ENCODE data around the gene STOML1. TPM values are rescaled to one million over a fixed set of nuclear protein-coding genes. Genes with fewer than 3 reads are reported as not detected.

Gene STOML1
- total RNA-seq, 5 donors from 2014 or later (not counting 1 experiment from before 2014, with no cell fraction given): 5.1 to 13.4 (median 12.0) TPM

DNA sequence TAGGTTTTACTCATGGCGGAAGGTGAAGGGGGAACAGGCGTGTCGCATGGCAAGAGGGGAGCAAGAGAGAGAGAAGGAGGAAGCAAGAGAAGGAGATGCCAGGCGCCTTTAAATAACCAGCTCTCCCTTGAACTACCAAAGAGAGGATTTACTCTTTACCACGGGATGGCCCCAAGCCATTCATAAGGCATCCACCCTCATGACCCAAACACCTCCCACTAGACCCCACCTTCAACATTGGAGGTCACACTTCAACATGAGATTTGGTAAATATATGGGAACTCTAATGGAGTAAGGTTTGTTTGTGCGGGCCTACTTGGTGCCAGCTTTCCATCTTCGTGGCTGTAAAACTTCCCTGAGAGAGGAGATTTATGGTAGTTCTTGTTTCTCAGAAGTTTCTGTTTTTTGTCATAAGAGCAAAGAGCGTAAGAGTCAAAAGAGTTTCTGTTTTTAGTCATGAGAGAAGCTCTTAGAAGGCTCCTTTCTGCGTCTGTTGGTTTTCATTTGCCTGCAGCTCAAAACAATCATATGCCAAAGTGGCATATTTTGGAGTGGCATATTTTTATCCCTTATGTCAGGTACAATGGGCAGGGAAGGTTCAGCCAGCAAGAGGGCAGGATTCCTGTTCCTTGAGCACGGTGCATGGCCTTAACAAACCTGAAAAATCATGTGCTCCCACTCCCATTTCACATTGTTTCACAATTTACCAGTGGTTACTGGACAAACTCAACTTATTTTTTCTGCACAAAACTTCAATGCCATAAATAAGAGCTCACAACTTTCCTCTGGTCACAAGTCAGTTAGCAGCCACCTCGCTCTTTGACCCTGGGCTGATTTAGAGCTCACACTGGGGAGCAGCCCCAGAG, 14.9 kb upstream of the STOML1 start:
- H3K36me3 Mint-ChIP-seq: peaks cover 45% of the 10 kb centered on the region
- ATAC-seq (replicated peaks in 1 of 4) (peak in 1 of 4 experiments; percentile 39), DNase-seq (no peak)
- Histone ChIP-seq H3K9me3 (no peaks in the 10 kb centered on the region), H3K27me3 (replicated peaks in 1 of 2; ENCODE audit: control insufficient read depth in 2 of 2, extremely low read depth in 1 of 2, insufficient read depth in 2 of 2, low read length in 1 of 2) (no peaks in the 10 kb centered on the region), H3K4me1 (ENCODE audit: control insufficient read depth in 1 of 2, extremely low read depth in 1 of 2, insufficient read depth in 2 of 2, low read length in 2 of 2) (peaks cover 19 to 45% of the 10 kb centered on the region in 2 experiments), H3K27ac (ENCODE audit: low read length) (peak overlapping the region; percentile 14), H3K36me3 (ENCODE audit: control insufficient read depth in 2 of 2, extremely low read depth in 1 of 2, insufficient read depth in 1 of 2, low read length in 1 of 2) (peaks cover 3 to 43% of the 10 kb centered on the region in 2 donors), H3K4me3 (ENCODE audit: control insufficient read depth in 1 of 2, extremely low read depth in 1 of 2, low read length in 1 of 2) (peak overlapping the region in 1 of 2 donors; percentile 18)
- H3K4me1 Mint-ChIP-seq: peaks cover 65 to 67% (median 67%) of the 10 kb centered on the region in 3 donors
- H3K27ac Mint-ChIP-seq: peak overlapping the region; percentile 91 to 96
- ChIA-PET POLR2A (interaction anchor here (0.6 to 0.9 kb wide), 3 partner anchors 13 to 1856 kb away, joined by 4 to 14 read pairs (median 4); partner anchors contain the start of gene PML (in 2 of the 2)), CTCF (interaction anchor here in 1 of 2 donors (1.2 kb wide), 1 partner anchor 34 kb away, joined by 7 read pairs; no protein-coding TSS in a partner anchor)
- no peaks in the 10 kb centered on the region for H3K27me3 Mint-ChIP-seq
- 39% methylated on average over 5 of the region's 11 CpGs for WGBS (ENCODE audit: insufficient coverage)
- H3K4me3 Mint-ChIP-seq: peak overlapping the region; percentile 61 to 68 (median 66)
- peaks cover 0 to 4% (median 4%) of the 10 kb centered on the region in 3 donors for H3K9me3 Mint-ChIP-seq

DNA sequence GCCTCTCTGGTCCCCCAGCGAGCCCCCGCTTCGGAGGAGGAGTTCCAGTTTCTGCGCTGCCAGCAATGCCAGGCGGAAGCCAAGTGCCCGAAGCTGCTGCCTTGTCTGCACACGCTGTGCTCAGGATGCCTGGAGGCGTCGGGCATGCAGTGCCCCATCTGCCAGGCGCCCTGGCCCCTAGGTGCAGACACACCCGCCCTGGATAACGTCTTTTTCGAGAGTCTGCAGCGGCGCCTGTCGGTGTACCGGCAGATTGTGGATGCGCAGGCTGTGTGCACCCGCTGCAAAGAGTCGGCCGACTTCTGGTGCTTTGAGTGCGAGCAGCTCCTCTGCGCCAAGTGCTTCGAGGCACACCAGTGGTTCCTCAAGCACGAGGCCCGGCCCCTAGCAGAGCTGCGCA, 5.9 kb upstream of the STOML1 start:
- Mint-ChIP-seq H3K4me3 (peak overlapping the region in 1 of 3 donors; percentile 28), H3K27me3 (no peaks in the 10 kb centered on the region), H3K9me3 (no peaks in the 10 kb centered on the region), H3K4me1 (peaks cover 59 to 77% (median 71%) of the 10 kb centered on the region in 3 donors), H3K27ac (peak overlapping the region in 1 of 2 donors; percentile 93), H3K36me3 (peaks cover 18% of the 10 kb centered on the region)
- WGBS (ENCODE audit: insufficient coverage): 99% methylated on average over 26 of the region's 27 CpGs
- CTCF ChIA-PET: no interaction called here
- DNase-seq (no peak), ATAC-seq (replicated peaks in 1 of 4) (no peak)
- Histone ChIP-seq H3K27ac (ENCODE audit: low read length) (no peak overlapping the region), H3K9me3 (no peaks in the 10 kb centered on the region), H3K4me3 (ENCODE audit: control insufficient read depth in 1 of 2, extremely low read depth in 1 of 2, low read length in 1 of 2) (peak overlapping the region in 1 of 2 donors; percentile 23), H3K36me3 (ENCODE audit: control insufficient read depth in 2 of 2, extremely low read depth in 1 of 2, insufficient read depth in 1 of 2, low read length in 1 of 2) (peaks cover 3 to 37% of the 10 kb centered on the region in 2 donors), H3K27me3 (replicated peaks in 1 of 2; ENCODE audit: control insufficient read depth in 2 of 2, extremely low read depth in 1 of 2, insufficient read depth in 2 of 2, low read length in 1 of 2) (no peaks in the 10 kb centered on the region), H3K4me1 (ENCODE audit: control insufficient read depth in 1 of 2, extremely low read depth in 1 of 2, insufficient read depth in 2 of 2, low read length in 2 of 2) (peaks cover 28 to 52% of the 10 kb centered on the region in 2 experiments)
- POLR2A ChIA-PET: no interaction called here

GRCh38 chr15:73996939-73997338, 4.8 kb upstream of the STOML1 start:
- Histone ChIP-seq H3K4me1 (ENCODE audit: control insufficient read depth in 1 of 2, extremely low read depth in 1 of 2, insufficient read depth in 2 of 2, low read length in 2 of 2) (peaks cover 33 to 59% of the 10 kb centered on the region in 2 experiments), H3K27ac (ENCODE audit: low read length) (peak overlapping the region; percentile 88), H3K27me3 (replicated peaks in 1 of 2; ENCODE audit: control insufficient read depth in 2 of 2, extremely low read depth in 1 of 2, insufficient read depth in 2 of 2, low read length in 1 of 2) (no peaks in the 10 kb centered on the region), H3K9me3 (no peaks in the 10 kb centered on the region), H3K4me3 (ENCODE audit: control insufficient read depth in 1 of 2, extremely low read depth in 1 of 2, low read length in 1 of 2) (peak overlapping the region; percentile 20 to 47), H3K36me3 (ENCODE audit: control insufficient read depth in 2 of 2, extremely low read depth in 1 of 2, insufficient read depth in 1 of 2, low read length in 1 of 2) (peaks cover 3 to 30% of the 10 kb centered on the region in 2 donors)
- WGBS (ENCODE audit: insufficient coverage): 0% methylated on average over 1 of the region's 5 CpGs
- Mint-ChIP-seq H3K27me3 (no peaks in the 10 kb centered on the region), H3K4me1 (peaks cover 67 to 81% (median 77%) of the 10 kb centered on the region in 3 donors), H3K36me3 (peaks cover 18% of the 10 kb centered on the region), H3K27ac (peak overlapping the region; percentile 93 to 98), H3K4me3 (peak overlapping the region; percentile 91 to 99 (median 94)), H3K9me3 (no peaks in the 10 kb centered on the region)
- DNase-seq (peak in 3 of 35 experiments; percentile 35 to 56 (median 35)), ATAC-seq (replicated peaks in 1 of 4) (no peak)
- POLR2A ChIA-PET: no interaction called here
- CTCF ChIA-PET: interaction anchor here in 1 of 2 donors (0.8 to 1.1 kb wide), 2 partner anchors 14 to 24 kb away, joined by 3 to 7 read pairs; no protein-coding TSS in a partner anchor

DNA sequence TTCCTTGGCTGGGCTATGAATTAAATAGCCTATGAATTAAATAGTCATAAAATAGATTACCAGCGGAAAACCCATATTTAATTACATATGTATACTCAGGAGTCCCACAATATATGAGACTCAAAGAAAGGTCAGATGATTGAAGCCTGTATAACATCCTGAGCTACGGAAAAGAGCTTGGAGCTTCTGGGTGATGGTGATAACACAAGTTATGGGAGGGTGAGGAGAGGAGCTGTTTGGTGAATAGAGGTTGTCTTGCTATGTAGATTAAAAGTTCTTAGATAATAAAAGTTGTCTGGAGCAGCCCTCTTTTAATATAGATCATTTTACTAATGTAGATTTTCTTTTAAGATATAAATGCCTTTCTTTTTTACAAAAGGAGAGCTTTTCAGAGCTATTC, 4.2 kb upstream of the STOML1 start:
- WGBS (ENCODE audit: insufficient coverage): no CpG with 5 or more reads among the region's 2 CpGs
- H3K9me3 Mint-ChIP-seq: no peaks in the 10 kb centered on the region
- Histone ChIP-seq H3K36me3 (ENCODE audit: control insufficient read depth in 2 of 2, extremely low read depth in 1 of 2, insufficient read depth in 1 of 2, low read length in 1 of 2) (peaks cover 0 to 25% of the 10 kb centered on the region in 2 donors), H3K27me3 (replicated peaks in 1 of 2; ENCODE audit: control insufficient read depth in 2 of 2, extremely low read depth in 1 of 2, insufficient read depth in 2 of 2, low read length in 1 of 2) (no peaks in the 10 kb centered on the region), H3K27ac (ENCODE audit: low read length) (peak overlapping the region; percentile 88), H3K9me3 (no peaks in the 10 kb centered on the region), H3K4me1 (ENCODE audit: control insufficient read depth in 1 of 2, extremely low read depth in 1 of 2, insufficient read depth in 2 of 2, low read length in 2 of 2) (peaks cover 35 to 63% of the 10 kb centered on the region in 2 experiments), H3K4me3 (ENCODE audit: control insufficient read depth in 1 of 2, extremely low read depth in 1 of 2, low read length in 1 of 2) (peak overlapping the region; percentile 32 to 83)
- ATAC-seq (replicated peaks in 1 of 4) (no peak), DNase-seq (no peak)
- CTCF ChIA-PET: interaction anchor here in 1 of 2 donors (0.8 to 1.1 kb wide), 2 partner anchors 14 to 23 kb away, joined by 3 to 7 read pairs; no protein-coding TSS in a partner anchor
- no peaks in the 10 kb centered on the region for H3K27me3 Mint-ChIP-seq
- H3K4me1 Mint-ChIP-seq: peaks cover 69 to 79% (median 78%) of the 10 kb centered on the region in 3 donors
- POLR2A ChIA-PET: no interaction called here
- H3K27ac Mint-ChIP-seq: peak overlapping the region; percentile 93 to 98
- peaks cover 18% of the 10 kb centered on the region for H3K36me3 Mint-ChIP-seq
- H3K4me3 Mint-ChIP-seq: peak overlapping the region; percentile 91 to 99 (median 94)

DNA sequence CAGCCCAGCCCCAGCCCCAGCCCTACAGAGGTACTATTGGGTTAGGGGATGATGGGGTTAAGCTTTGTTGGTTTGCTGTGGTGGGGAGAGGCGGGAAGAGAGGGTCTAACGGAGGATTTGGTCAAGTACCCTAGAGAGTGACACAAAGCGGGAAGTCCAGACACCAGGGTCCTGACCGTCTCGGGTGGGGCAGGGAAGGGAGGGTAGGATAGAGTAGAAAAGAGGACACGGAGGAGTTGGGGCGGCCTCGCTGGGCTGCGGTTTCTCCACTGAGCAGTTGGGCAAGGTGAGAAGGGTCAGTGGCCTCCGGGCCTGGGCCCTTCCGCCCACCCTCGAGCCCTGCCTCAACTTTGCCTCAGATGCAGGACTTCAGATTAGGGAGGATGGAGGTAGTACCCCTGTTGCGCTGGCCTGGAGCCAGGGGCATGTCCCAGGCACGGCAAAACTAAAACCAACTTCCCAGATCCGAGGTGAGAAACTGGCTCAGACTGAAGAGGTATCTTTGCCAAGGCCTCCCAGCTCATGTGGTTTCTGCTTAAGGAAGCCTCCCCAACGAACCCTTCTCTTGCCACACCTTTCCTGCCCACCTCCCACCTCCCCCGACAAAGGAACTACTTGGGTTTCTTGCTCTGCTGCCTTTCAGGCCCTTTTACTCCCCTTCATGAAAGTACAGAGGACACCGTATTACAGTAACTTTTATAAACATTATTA, 3.0 kb upstream of the STOML1 start:
- peak overlapping the region; percentile 88 for H3K27ac ChIP-seq (ENCODE audit: low read length)
- H3K4me3 Mint-ChIP-seq: peak overlapping the region; percentile 91 to 99 (median 94)
- ATAC-seq (replicated peaks in 1 of 4) (peak in 1 of 4 experiments; percentile 4), DNase-seq (peak in 2 of 35 experiments; percentile 30 to 62)
- ChIA-PET POLR2A (interaction anchor here (0.6 to 1.4 kb wide), 3 partner anchors 12 to 20 kb away, joined by 3 to 4 read pairs (median 4); no protein-coding TSS in a partner anchor), CTCF (interaction anchor here (0.6 to 2.2 kb wide), 9 partner anchors 10 to 54 kb away, joined by 3 to 19 read pairs (median 5); no protein-coding TSS in a partner anchor)
- peaks cover 0 to 17% of the 10 kb centered on the region in 2 donors for H3K36me3 ChIP-seq (ENCODE audit: control insufficient read depth in 2 of 2, extremely low read depth in 1 of 2, insufficient read depth in 1 of 2, low read length in 1 of 2)
- no peaks in the 10 kb centered on the region for H3K9me3 Mint-ChIP-seq
- H3K4me1 ChIP-seq (ENCODE audit: control insufficient read depth in 1 of 2, extremely low read depth in 1 of 2, insufficient read depth in 2 of 2, low read length in 2 of 2): peaks cover 37 to 62% of the 10 kb centered on the region in 2 experiments
- H3K27ac Mint-ChIP-seq: peak overlapping the region; percentile 93 to 98
- peak overlapping the region; percentile 83 to 88 for H3K4me3 ChIP-seq (ENCODE audit: control insufficient read depth in 1 of 2, extremely low read depth in 1 of 2, low read length in 1 of 2)
- H3K4me1 Mint-ChIP-seq: peaks cover 76 to 79% (median 77%) of the 10 kb centered on the region in 3 donors
- 0% methylated on average over 13 of the region's 18 CpGs for WGBS (ENCODE audit: insufficient coverage)
- no peaks in the 10 kb centered on the region for H3K9me3 ChIP-seq
- no peaks in the 10 kb centered on the region for H3K27me3 ChIP-seq (replicated peaks in 1 of 2; ENCODE audit: control insufficient read depth in 2 of 2, extremely low read depth in 1 of 2, insufficient read depth in 2 of 2, low read length in 1 of 2)
- peaks cover 15% of the 10 kb centered on the region for H3K36me3 Mint-ChIP-seq
- no peaks in the 10 kb centered on the region for H3K27me3 Mint-ChIP-seq

Measured in T-cell (primary cell).